Measurements from ENCODE around the gene NNT.
"Not testable (repeated sequence)": the region's sequence is repeated elsewhere in the genome, so short reads cannot be mapped to it uniquely, and the experiment has no call there.

Gene NNT

GRCh38 chr5:43711496-43711895 is 108.5 kb downstream of the NNT start:
- no peak for DNase-seq (ENCODE audit: low read depth in 2 of 2)

GRCh38 chr5:43712081-43712480 is 109.1 kb downstream of the NNT start:
- no peak for DNase-seq (ENCODE audit: low read depth in 2 of 2)

- DNase-seq (ENCODE audit: low read depth in 2 of 2): not testable (repeated sequence)
These were observed 116.8 kb downstream of the NNT start for GRCh38 chr5:43719783-43720182.

GRCh38 chr5:43728581-43728980 is 125.6 kb downstream of the NNT start:
- no peak for DNase-seq (ENCODE audit: low read depth in 2 of 2)

- no peak for DNase-seq (ENCODE audit: low read depth in 2 of 2)
These were observed 127.0 kb downstream of the NNT start for GRCh38 chr5:43729846-43730478.

- no peak for DNase-seq (ENCODE audit: low read depth in 2 of 2)
These were observed 127.9 kb downstream of the NNT start for GRCh38 chr5:43730832-43731342.

- DNase-seq (ENCODE audit: low read depth in 2 of 2): no peak
These were observed 128.6 kb downstream of the NNT start for GRCh38 chr5:43731573-43731972.

- not testable (repeated sequence) for DNase-seq (ENCODE audit: low read depth in 2 of 2)
These were observed 143.1 kb downstream of the NNT start for GRCh38 chr5:43745923-43746548.

- DNase-seq (ENCODE audit: low read depth in 2 of 2): no peak
These were observed 147.8 kb downstream of the NNT start for GRCh38 chr5:43750809-43751208.

GRCh38 chr5:43753069-43753468 is 150.1 kb downstream of the NNT start:
- no peak for DNase-seq (ENCODE audit: low read depth in 2 of 2)

All from stimulated activated CD4-positive, alpha-beta T cell treated with anti-CD3 and anti-CD28 coated beads, Interleukin-15, amount 100 ng/mL, for 48 hours (primary cell).